Loucy (cell line): ENCODE measurements around the gene RAET1G.

Experiments used
- EZH2phosphoT487 ChIP-seq: fragments of 200-600 bp; IDR thresholded peaks from 2 replicates; pipeline ENCODE4 v1.6.1; 2018; ENCODE audit warnings: antibody characterized with exemption, mild to moderate bottlenecking, moderate library complexity, borderline replicate concordance
- TF ChIP-seq, protein P1 (sequence below): fragments of 200-600 bp; sonication (generic); conservative IDR thresholded peaks from 2 replicates; pipeline ENCODE4 v1.5.1; 2014; ENCODE audit warnings: mild to moderate bottlenecking, antibody characterized with exemption, low read length

DNA sequence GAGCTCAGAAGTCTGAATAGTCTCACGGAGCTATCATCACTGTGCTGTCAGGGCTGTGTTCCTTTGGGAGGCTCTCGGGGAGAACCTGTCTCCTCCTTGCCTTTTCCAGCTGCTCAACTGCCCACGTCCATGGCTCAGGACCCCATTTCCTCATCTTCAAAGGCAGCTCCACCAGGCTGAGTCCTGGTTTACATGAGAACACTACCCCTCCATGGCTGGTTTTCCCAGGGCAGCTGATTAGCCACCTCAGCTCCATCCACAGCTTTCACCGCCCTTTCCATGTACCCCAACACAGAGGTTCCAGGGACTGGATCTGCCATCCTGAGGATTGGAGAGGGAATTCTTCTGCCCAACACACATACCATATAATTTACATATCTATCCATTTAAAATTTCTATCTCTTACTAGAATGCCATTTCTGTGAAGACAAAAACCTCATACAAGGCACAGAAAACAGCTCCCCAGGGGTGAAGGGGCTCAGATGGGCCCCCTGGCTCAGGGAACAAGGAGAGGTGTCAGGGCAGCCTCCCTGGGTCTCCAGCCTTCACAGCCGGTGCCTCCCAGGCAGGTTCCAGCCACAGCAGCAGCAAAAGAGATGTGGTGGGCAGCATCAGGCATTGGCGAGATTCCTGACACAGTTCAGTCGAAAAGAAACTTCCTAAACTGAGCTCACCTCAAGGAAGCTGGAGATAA lies 22.8 kb downstream of the RAET1G start:
- TF ChIP-seq, protein P1, sequence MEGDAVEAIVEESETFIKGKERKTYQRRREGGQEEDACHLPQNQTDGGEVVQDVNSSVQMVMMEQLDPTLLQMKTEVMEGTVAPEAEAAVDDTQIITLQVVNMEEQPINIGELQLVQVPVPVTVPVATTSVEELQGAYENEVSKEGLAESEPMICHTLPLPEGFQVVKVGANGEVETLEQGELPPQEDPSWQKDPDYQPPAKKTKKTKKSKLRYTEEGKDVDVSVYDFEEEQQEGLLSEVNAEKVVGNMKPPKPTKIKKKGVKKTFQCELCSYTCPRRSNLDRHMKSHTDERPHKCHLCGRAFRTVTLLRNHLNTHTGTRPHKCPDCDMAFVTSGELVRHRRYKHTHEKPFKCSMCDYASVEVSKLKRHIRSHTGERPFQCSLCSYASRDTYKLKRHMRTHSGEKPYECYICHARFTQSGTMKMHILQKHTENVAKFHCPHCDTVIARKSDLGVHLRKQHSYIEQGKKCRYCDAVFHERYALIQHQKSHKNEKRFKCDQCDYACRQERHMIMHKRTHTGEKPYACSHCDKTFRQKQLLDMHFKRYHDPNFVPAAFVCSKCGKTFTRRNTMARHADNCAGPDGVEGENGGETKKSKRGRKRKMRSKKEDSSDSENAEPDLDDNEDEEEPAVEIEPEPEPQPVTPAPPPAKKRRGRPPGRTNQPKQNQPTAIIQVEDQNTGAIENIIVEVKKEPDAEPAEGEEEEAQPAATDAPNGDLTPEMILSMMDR = no peak
- TF ChIP-seq EZH2phosphoT487 = no peak
